ENCODE data around the gene KPNA3.

Gene KPNA3

DNA sequence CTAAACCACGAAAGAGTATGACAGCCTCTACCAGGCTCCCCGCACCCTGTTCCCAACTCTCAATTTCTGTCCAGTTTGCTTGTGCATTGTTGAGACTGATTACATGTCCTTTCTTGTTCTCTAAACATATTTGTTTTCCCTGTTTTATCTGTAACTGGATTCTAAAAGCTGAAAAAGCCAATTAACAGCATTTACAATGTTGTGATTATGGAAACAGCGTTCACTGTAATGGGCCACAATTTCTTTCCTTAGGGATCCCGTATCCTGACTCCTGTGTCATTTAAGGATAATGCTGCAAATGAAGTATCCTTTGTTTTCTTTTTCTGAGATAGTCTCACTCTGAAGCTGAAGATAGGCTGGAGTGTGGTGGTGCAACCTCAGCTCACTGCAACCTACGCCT is 121.7 kb downstream of the KPNA3 start:
- DNase-seq: no peak

DNA sequence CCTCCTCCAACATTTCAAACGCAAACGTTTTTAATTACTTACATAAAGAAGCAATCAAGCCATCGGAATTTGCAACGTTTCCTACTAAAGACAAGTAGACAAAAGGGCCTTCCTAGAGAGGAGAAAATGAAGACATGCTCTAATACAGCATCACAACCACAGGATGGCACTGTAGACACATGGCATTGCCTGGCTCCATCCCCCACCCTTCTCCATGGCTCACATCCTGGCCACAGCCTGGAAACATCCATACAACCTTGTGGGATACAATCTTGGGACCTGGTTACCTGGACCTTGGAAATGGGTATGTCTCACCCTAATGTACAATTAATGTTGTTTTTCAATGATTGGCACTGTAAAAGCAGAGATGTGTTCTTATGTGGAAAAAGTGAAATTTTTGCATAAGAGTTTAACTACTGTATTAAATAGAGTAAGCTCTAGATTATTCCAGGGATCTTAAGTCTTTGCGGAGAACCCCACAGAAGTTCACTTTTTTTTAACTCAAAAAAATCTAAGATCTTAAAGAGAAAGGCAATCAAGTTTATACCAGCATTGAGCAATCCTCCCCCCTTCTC is 122.7 kb downstream of the KPNA3 start:
- DNase-seq: peak; percentile 63

DNA sequence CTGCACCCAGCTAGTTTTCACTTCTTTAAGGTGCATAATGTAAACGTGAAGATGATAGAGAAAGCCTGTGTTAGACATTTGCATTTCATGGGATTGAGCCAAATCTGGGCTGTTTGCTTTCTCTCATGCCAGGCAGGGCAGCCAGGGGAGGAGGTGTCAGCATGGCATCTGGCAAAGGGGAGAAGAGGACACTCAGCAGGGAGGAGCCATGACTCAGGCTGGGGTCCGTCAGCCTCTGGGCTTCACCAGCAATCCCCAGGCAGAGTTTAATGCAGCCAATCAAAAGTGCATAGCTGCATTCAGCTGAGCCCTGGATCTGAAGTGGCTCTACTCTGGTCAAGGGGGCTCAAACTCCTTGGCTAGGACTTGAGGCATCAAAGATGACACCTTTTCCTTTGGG is 124.7 kb downstream of the KPNA3 start:
- DNase-seq: no peak

DNA sequence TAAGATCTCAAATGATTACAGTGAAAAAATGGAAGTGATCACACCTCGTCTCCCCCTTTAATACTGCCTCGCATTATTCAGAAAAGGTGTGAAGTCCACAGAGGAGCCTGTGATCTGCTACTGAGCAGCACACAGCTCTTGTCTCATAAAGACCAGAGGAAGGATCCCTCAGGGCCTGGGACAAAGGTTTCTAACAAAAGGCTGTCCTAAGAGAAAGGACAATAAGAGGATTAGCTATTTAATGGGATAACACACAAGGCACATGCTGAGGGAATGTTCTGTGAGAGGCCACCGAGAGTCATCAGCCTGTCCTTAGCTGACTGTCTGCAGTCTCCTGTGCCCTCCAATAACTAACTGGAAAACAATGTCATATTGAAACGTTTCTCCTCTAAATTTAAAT is 127.9 kb downstream of the KPNA3 start:
- DNase-seq: no peak

GRCh38 chr13:49657241-49657641 is 135.2 kb downstream of the KPNA3 start:
- no peak for DNase-seq

- DNase-seq: no peak
Observed at GRCh38 chr13:49655906-49656305, 136.6 kb downstream of the KPNA3 start.

GRCh38 chr13:49654011-49654410 is 138.5 kb downstream of the KPNA3 start:
- DNase-seq: no peak

DNA sequence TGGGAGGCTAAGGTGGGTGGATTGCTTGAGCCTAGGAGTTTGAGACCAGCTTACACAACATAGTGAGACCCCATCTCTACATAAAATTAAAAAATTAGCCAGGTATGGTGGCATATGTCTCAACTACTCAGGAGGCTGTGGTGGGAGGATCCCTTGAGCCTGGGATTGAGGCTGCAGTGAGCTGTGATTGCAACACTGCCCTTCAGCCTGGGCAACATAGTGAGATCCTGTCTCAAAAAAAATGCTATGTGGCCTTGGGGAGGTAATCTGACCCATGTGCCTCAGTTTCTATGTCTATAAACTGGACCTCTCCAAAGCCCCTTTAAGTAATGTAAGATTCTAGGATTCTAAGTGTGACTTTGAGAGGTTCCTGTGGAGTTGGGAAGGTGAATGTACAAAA is 139.0 kb downstream of the KPNA3 start:
- no peak for DNase-seq

GRCh38 chr13:49652355-49653305 is 139.9 kb downstream of the KPNA3 start:
- DNase-seq: peak; percentile 63

- DNase-seq: no peak
Observed at GRCh38 chr13:49651570-49652354, 140.7 kb downstream of the KPNA3 start.

DNA sequence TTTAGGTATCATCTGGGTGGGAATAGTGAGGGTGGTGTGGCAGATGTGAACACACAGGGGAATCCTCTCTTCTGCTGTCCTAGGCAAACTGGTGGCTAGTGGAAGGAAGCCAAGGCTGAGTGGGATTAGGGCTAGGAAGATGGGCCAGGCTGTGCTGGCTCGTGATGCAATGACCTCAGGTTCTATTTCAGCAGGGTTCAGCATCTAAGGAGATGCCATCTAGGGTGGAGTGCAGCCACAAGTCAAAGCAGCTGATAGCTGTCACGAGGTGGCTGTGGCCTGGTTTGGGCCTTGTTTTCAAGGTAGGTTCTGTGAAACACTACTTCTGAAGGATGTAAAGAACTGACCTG is 142.5 kb downstream of the KPNA3 start:
- no peak for DNase-seq

Data from 8988T (cell line).